OCI-LY7 (cell line): ENCODE measurements around the gene PCDHGB7. TPM values are rescaled to one million over a fixed set of nuclear protein-coding genes. Genes with fewer than 3 reads are reported as not detected.

Experiments used
- BruUV-seq: library from RNA; stranded (reverse); fragments of 400-500 nt; replicated peaks from 2 replicates; lab custom pipeline; 2021; lab: Mats Ljungman, UMichigan
- CTCF ChIA-PET: fragments of 300-600 bp; sonication (Branson Sonifier 250); formaldehyde crosslinking; loops from one replicate; lab custom pipeline; 2022; ENCODE audit warnings: antibody characterized with exemption; ENCODE audit not compliant: unreplicated experiment; lab: Charles Lee
- POLR2A ChIA-PET: fragments of 300-600 bp; sonication (Branson Sonifier 250); formaldehyde crosslinking; loops from one replicate; lab custom pipeline; 2022; ENCODE audit warnings: antibody characterized with exemption; lab: Charles Lee
- DNase-seq: peaks from one replicate; pipeline ENCODE4 v3.0.0-alpha.2; 2015; ENCODE audit warnings: low spot score
- H2AFZ ChIP-seq: fragments of 200-600 bp; sonication (generic), shearing (Covaris generic); 2 replicates; pipeline ENCODE4 v1.6.1; 2014; ENCODE audit warnings: mild to moderate bottlenecking, antibody characterized with exemption, low read length, moderate library complexity
- H3K27ac ChIP-seq: fragments of 200-600 bp; sonication (generic); 2 replicates; pipeline ENCODE4 v1.5.1; 2014; ENCODE audit warnings: mixed run types, low read depth, mild to moderate bottlenecking, moderate library complexity, low read length, inconsistent platforms; ENCODE audit not compliant: poor library complexity, severe bottlenecking
- H3K36me3 ChIP-seq: fragments of 200-600 bp; sonication (generic); 2 replicates; pipeline ENCODE4 v1.6.1; 2014; ENCODE audit warnings: mild to moderate bottlenecking, antibody characterized with exemption, low read length, moderate library complexity, mixed read lengths; ENCODE audit not compliant: insufficient read depth
- H3K4me1 ChIP-seq: fragments of 200-600 bp; sonication (generic); 2 replicates; pipeline ENCODE4 v1.5.1; 2014; ENCODE audit warnings: mild to moderate bottlenecking, low read length; ENCODE audit not compliant: insufficient read depth, poor library complexity, severe bottlenecking
- H3K4me2 ChIP-seq: fragments of 200-600 bp; sonication (generic); 2 replicates; pipeline ENCODE4 v1.6.1; 2014; ENCODE audit warnings: mild to moderate bottlenecking, low read length
- H3K4me3 ChIP-seq: fragments of 200-600 bp; sonication (generic); 2 replicates; pipeline ENCODE4 v1.5.1; 2014; ENCODE audit warnings: mild to moderate bottlenecking, low read depth, low read length; ENCODE audit not compliant: poor library complexity, severe bottlenecking
- H3K79me2 ChIP-seq: fragments of 200-600 bp; sonication (generic); 2 replicates; pipeline ENCODE4 v1.6.1; 2016; ENCODE audit warnings: low read depth, mild to moderate bottlenecking, low read length, moderate library complexity, mixed read lengths; ENCODE audit not compliant: insufficient read depth
- H3K9me2 ChIP-seq: fragments of 200-600 bp; sonication (generic); 2 replicates; pipeline ENCODE4 v1.6.1; 2016; ENCODE audit warnings: mild to moderate bottlenecking, low read length, mixed read lengths; ENCODE audit not compliant: insufficient read depth
- H3K9me3 ChIP-seq: fragments of 200-600 bp; sonication (generic); 2 replicates; pipeline ENCODE4 v1.6.1; 2014; ENCODE audit warnings: mild to moderate bottlenecking, mixed run types, low read length, mixed read lengths
- H4K20me1 ChIP-seq: fragments of 200-600 bp; sonication (generic); 2 replicates; pipeline ENCODE4 v1.6.1; 2014; ENCODE audit warnings: mild to moderate bottlenecking, antibody characterized with exemption, low read length, moderate library complexity, mixed read lengths; ENCODE audit not compliant: insufficient read depth
- EZH2phosphoT487 ChIP-seq: fragments of 200-600 bp; sonication (generic); IDR thresholded peaks from 2 replicates; pipeline ENCODE4 v1.6.1; 2018; ENCODE audit warnings: low read depth, borderline replicate concordance, mild to moderate bottlenecking, mixed run types, antibody characterized with exemption, low read length, moderate library complexity, mixed read lengths
- intact Hi-C: fragments of 100-400 bp; cut with micrococcal nuclease; formaldehyde crosslinking; loops from one replicate; pipeline ENCODE4 v1.10.0; 2022; ENCODE audit not compliant: unreplicated experiment
- total RNA-seq, 2 experiments: library from RNA; depleted of rRNA in 1 of 2; stranded (reverse); fragments of >200 nt in 1 of 2; shearing (Covaris generic) in 1 of 2; gene quantifications; 2 replicates each; pipeline ENCODE4 v1.2.3, GENCODE V29; 2014 to 2022
- TF ChIP-seq, protein P1 (sequence below): fragments of 200-600 bp; sonication (generic); conservative IDR thresholded peaks from 2 replicates; pipeline ENCODE4 v1.5.1; 2014; ENCODE audit warnings: mild to moderate bottlenecking, antibody characterized with exemption, low read length, moderate library complexity, mixed read lengths

The PCDHGB7 gene
- total RNA-seq, 2 experiments from 2014 or later: 3.9 to 5.4 TPM

DNA sequence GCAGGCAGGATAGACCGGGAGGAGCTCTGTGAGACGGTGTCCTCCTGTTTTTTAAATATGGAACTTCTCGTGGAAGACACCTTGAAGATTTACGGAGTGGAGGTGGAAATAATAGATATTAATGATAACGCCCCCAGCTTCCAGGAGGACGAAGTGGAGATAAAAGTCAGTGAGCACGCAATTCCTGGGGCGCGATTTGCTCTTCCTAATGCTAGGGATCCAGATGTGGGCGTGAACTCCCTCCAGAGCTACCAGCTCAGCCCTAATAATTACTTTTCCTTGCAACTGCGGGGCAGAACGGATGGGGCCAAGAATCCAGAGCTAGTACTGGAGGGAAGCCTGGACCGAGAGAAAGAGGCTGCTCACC lies 4.0 kb downstream of the PCDHGB7 start:
- intact Hi-C loops: loop anchor here (2.0 kb wide), 1 partner anchor 53 kb away; the partner anchor contains the start of gene PCDHGC3
- POLR2A ChIA-PET: interaction anchor here (0.7 to 2.0 kb wide), 6 partner anchors 9 to 143 kb away, joined by 3 to 8 read pairs (median 4); partner anchors contain the start of genes PCDHGA12 and PCDHGB2
- Histone ChIP-seq H3K9me3 (no peaks in the 10 kb centered on the region), H3K9me2 (no peaks in the 10 kb centered on the region), H3K36me3 (no peaks in the 10 kb centered on the region), H2AFZ (peak overlapping the region; percentile 80; the same call in 1 of the 2 replicates), H3K27ac (no peak overlapping the region), H3K4me1 (peaks cover 7% of the 10 kb centered on the region), H3K79me2 (no peaks in the 10 kb centered on the region), H3K4me3 (peak overlapping the region; percentile 64), H4K20me1 (no peaks in the 10 kb centered on the region), H3K4me2 (peak overlapping the region; percentile 65)
- TF ChIP-seq, protein P1, sequence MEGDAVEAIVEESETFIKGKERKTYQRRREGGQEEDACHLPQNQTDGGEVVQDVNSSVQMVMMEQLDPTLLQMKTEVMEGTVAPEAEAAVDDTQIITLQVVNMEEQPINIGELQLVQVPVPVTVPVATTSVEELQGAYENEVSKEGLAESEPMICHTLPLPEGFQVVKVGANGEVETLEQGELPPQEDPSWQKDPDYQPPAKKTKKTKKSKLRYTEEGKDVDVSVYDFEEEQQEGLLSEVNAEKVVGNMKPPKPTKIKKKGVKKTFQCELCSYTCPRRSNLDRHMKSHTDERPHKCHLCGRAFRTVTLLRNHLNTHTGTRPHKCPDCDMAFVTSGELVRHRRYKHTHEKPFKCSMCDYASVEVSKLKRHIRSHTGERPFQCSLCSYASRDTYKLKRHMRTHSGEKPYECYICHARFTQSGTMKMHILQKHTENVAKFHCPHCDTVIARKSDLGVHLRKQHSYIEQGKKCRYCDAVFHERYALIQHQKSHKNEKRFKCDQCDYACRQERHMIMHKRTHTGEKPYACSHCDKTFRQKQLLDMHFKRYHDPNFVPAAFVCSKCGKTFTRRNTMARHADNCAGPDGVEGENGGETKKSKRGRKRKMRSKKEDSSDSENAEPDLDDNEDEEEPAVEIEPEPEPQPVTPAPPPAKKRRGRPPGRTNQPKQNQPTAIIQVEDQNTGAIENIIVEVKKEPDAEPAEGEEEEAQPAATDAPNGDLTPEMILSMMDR: no peak
- no peak for TF ChIP-seq EZH2phosphoT487
- BruUV-seq: no TSS peak
- no peak for DNase-seq
- CTCF ChIA-PET: interaction anchor here (0.6 to 2.1 kb wide), 7 partner anchors 9 to 143 kb away, joined by 3 to 9 read pairs (median 4); partner anchors contain the start of genes PCDHGA12 and PCDHGB3

GRCh38 chr5:141422742-141423291 lies 5.3 kb downstream of the PCDHGB7 start:
- POLR2A ChIA-PET: interaction anchor here (0.6 to 0.7 kb wide), 3 partner anchors 53 to 81 kb away, joined by 3 read pairs; no protein-coding TSS in a partner anchor
- intact Hi-C loops: no loop called here
- Histone ChIP-seq H3K79me2 (no peaks in the 10 kb centered on the region), H3K9me3 (no peaks in the 10 kb centered on the region), H3K9me2 (no peaks in the 10 kb centered on the region), H3K36me3 (no peaks in the 10 kb centered on the region), H2AFZ (no peak overlapping the region), H3K4me2 (no peak overlapping the region), H3K4me3 (no peak overlapping the region), H3K4me1 (peaks cover 7% of the 10 kb centered on the region), H4K20me1 (no peaks in the 10 kb centered on the region), H3K27ac (no peak overlapping the region)
- CTCF ChIA-PET: no interaction called here
- TF ChIP-seq, protein P1: no peak
- TF ChIP-seq EZH2phosphoT487: no peak
- DNase-seq: no peak
- BruUV-seq: no TSS peak

GRCh38 chr5:141427783-141428426 lies 10.4 kb downstream of the PCDHGB7 start:
- intact Hi-C loops: no loop called here
- Histone ChIP-seq H4K20me1 (no peaks in the 10 kb centered on the region), H3K4me3 (no peak overlapping the region), H3K79me2 (no peaks in the 10 kb centered on the region), H3K36me3 (no peaks in the 10 kb centered on the region), H3K9me2 (no peaks in the 10 kb centered on the region), H3K27ac (no peak overlapping the region), H3K4me1 (no peaks in the 10 kb centered on the region), H3K9me3 (no peaks in the 10 kb centered on the region), H3K4me2 (no peak overlapping the region), H2AFZ (no peak overlapping the region)
- no peak for DNase-seq
- CTCF ChIA-PET: interaction anchor here (1.7 kb wide), 1 partner anchor 136 kb away, joined by 3 read pairs; no protein-coding TSS in a partner anchor
- no peak for TF ChIP-seq EZH2phosphoT487
- TF ChIP-seq, protein P1: no peak
- POLR2A ChIA-PET: interaction anchor here (0.6 to 0.7 kb wide), 3 partner anchors 18 to 140 kb away, joined by 3 to 4 read pairs (median 4); no protein-coding TSS in a partner anchor
- BruUV-seq: no TSS peak
